ENCODE measurements around the gene MKRN3. TPM values are rescaled to one million over a fixed set of nuclear protein-coding genes. Genes with fewer than 3 reads are reported as not detected.

The MKRN3 gene
- polyA plus RNA-seq, 1 donor from 2014 or later: 10.7 TPM

DNA sequence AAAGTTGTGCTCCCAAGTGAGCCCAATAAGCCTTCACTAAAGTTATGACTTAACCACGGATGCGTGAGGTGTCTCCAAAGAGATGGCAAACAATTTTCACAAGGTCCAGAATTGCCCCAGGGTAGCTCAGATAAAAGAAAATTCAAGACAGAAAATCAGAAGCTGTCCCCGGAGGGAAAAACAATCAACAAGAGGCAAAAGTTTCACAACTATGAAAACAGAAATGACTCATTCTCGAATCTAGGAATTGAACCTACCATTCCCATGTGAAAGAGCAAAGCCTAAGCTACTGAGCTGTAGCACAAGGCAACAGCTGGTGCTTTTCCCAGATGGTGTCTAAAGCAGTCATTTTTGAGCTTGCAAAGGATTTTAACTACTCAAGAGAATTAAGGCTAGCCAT is 33.5 kb upstream of the MKRN3 start:
- TF ChIP-seq SMC3 (conservative IDR thresholded peaks at IDR 0.05; ENCODE audit: poor library complexity): no peak
- TF ChIP-seq MXI1 (conservative IDR thresholded peaks at IDR 0.05; ENCODE audit: poor library complexity, severe bottlenecking): no peak
- TF ChIP-seq, protein P1, sequence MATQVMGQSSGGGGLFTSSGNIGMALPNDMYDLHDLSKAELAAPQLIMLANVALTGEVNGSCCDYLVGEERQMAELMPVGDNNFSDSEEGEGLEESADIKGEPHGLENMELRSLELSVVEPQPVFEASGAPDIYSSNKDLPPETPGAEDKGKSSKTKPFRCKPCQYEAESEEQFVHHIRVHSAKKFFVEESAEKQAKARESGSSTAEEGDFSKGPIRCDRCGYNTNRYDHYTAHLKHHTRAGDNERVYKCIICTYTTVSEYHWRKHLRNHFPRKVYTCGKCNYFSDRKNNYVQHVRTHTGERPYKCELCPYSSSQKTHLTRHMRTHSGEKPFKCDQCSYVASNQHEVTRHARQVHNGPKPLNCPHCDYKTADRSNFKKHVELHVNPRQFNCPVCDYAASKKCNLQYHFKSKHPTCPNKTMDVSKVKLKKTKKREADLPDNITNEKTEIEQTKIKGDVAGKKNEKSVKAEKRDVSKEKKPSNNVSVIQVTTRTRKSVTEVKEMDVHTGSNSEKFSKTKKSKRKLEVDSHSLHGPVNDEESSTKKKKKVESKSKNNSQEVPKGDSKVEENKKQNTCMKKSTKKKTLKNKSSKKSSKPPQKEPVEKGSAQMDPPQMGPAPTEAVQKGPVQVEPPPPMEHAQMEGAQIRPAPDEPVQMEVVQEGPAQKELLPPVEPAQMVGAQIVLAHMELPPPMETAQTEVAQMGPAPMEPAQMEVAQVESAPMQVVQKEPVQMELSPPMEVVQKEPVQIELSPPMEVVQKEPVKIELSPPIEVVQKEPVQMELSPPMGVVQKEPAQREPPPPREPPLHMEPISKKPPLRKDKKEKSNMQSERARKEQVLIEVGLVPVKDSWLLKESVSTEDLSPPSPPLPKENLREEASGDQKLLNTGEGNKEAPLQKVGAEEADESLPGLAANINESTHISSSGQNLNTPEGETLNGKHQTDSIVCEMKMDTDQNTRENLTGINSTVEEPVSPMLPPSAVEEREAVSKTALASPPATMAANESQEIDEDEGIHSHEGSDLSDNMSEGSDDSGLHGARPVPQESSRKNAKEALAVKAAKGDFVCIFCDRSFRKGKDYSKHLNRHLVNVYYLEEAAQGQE (IDR thresholded peaks at IDR 0.05; ENCODE audit: borderline replicate concordance): no peak
- TF ChIP-seq POLR2AphosphoS5 (IDR thresholded peaks at IDR 0.05): no peak
- TF ChIP-seq EZH2 (IDR thresholded peaks at IDR 0.05; ENCODE audit: borderline replicate concordance, insufficient read depth, low read length, poor library complexity, severe bottlenecking): no peak
- TF ChIP-seq, protein P2, sequence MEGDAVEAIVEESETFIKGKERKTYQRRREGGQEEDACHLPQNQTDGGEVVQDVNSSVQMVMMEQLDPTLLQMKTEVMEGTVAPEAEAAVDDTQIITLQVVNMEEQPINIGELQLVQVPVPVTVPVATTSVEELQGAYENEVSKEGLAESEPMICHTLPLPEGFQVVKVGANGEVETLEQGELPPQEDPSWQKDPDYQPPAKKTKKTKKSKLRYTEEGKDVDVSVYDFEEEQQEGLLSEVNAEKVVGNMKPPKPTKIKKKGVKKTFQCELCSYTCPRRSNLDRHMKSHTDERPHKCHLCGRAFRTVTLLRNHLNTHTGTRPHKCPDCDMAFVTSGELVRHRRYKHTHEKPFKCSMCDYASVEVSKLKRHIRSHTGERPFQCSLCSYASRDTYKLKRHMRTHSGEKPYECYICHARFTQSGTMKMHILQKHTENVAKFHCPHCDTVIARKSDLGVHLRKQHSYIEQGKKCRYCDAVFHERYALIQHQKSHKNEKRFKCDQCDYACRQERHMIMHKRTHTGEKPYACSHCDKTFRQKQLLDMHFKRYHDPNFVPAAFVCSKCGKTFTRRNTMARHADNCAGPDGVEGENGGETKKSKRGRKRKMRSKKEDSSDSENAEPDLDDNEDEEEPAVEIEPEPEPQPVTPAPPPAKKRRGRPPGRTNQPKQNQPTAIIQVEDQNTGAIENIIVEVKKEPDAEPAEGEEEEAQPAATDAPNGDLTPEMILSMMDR (IDR thresholded peaks at IDR 0.05; ENCODE audit: poor library complexity, severe bottlenecking): no peak
- no peak for TF ChIP-seq RAD21 (conservative IDR thresholded peaks at IDR 0.05)
- TF ChIP-seq EP300 (conservative IDR thresholded peaks at IDR 0.05; ENCODE audit: poor library complexity, severe bottlenecking): no peak
- TF ChIP-seq TAF1 (IDR thresholded peaks at IDR 0.05; ENCODE audit: low read depth): no peak
- Histone ChIP-seq H3K9me3 (ENCODE audit: low read length) (no peaks in the 10 kb centered on the region), H3K79me2 (replicated peaks; ENCODE audit: insufficient read depth, low read length) (no peaks in the 10 kb centered on the region), H3K4me2 (ENCODE audit: low read length) (no peak overlapping the region), H3K9me2 (ENCODE audit: insufficient read depth, low read length) (no peaks in the 10 kb centered on the region), H3K9ac (ENCODE audit: low read length) (no peak overlapping the region), H2AFZ (ENCODE audit: low read depth, low read length) (no peak overlapping the region), H4K20me1 (ENCODE audit: insufficient read depth) (no peaks in the 10 kb centered on the region), H3K27me3 (ENCODE audit: insufficient read depth, low read depth, low read length) (no peaks in the 10 kb centered on the region), H3K4me3 (ENCODE audit: low read length) (no peak overlapping the region), H3F3A (ENCODE audit: insufficient read depth, low read length, poor library complexity, severe bottlenecking) (no peaks in the 10 kb centered on the region), H3K36me3 (ENCODE audit: insufficient read depth, low read length) (no peaks in the 10 kb centered on the region), H3K27ac (ENCODE audit: low read length) (no peak overlapping the region)

DNA sequence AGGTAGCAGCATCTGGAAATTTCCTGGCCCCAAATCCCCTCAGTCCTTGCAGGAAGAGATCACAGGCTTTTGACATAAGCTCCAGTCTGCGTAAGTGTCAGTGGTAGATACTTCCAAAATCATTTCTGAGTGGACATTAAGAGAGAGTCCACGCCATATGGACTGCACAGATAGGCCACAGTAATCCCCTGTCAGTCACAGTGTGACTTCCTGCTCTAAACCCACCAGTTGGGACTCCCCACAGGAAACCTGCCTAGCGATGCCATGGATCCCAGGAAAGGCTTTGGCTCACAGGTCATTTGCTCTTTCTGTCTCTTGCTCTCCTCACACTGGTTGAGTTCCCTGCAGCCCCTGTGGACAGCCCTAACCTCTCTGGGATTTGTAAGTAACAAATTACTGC is 28.8 kb upstream of the MKRN3 start:
- Histone ChIP-seq H3F3A (ENCODE audit: insufficient read depth, low read length, poor library complexity, severe bottlenecking) (no peaks in the 10 kb centered on the region), H3K9ac (ENCODE audit: low read length) (no peak overlapping the region), H3K4me3 (ENCODE audit: low read length) (no peak overlapping the region), H2AFZ (ENCODE audit: low read depth, low read length) (no peak overlapping the region), H3K4me2 (ENCODE audit: low read length) (no peak overlapping the region), H3K36me3 (ENCODE audit: insufficient read depth, low read length) (no peaks in the 10 kb centered on the region), H3K9me2 (ENCODE audit: insufficient read depth, low read length) (no peaks in the 10 kb centered on the region), H4K20me1 (ENCODE audit: insufficient read depth) (no peaks in the 10 kb centered on the region), H3K79me2 (replicated peaks; ENCODE audit: insufficient read depth, low read length) (no peaks in the 10 kb centered on the region), H3K27ac (ENCODE audit: low read length) (peak overlapping the region; percentile 68), H3K27me3 (ENCODE audit: insufficient read depth, low read depth, low read length) (no peaks in the 10 kb centered on the region), H3K9me3 (ENCODE audit: low read length) (no peaks in the 10 kb centered on the region)
- no peak for TF ChIP-seq EZH2 (IDR thresholded peaks at IDR 0.05; ENCODE audit: borderline replicate concordance, insufficient read depth, low read length, poor library complexity, severe bottlenecking)
- TF ChIP-seq, protein P2 (IDR thresholded peaks at IDR 0.05; ENCODE audit: poor library complexity, severe bottlenecking): no peak
- TF ChIP-seq TAF1 (IDR thresholded peaks at IDR 0.05; ENCODE audit: low read depth): no peak
- no peak for TF ChIP-seq MXI1 (conservative IDR thresholded peaks at IDR 0.05; ENCODE audit: poor library complexity, severe bottlenecking)
- no peak for TF ChIP-seq POLR2AphosphoS5 (IDR thresholded peaks at IDR 0.05)
- no peak for TF ChIP-seq SMC3 (conservative IDR thresholded peaks at IDR 0.05; ENCODE audit: poor library complexity)
- no peak for TF ChIP-seq RAD21 (conservative IDR thresholded peaks at IDR 0.05)

All from neural cell (in vitro differentiated cells).